HuH-7.5 (cell line): ENCODE data around the gene PITPNC1.
"Not testable (repeated sequence)": the region's sequence is repeated elsewhere in the genome, so short reads cannot be mapped to it uniquely, and the experiment has no call there.

Experiments
- DNase-seq: peaks from one replicate; pipeline ENCODE4 v3.0.0; 2011; ENCODE audit warnings: low spot score

Gene PITPNC1

DNA sequence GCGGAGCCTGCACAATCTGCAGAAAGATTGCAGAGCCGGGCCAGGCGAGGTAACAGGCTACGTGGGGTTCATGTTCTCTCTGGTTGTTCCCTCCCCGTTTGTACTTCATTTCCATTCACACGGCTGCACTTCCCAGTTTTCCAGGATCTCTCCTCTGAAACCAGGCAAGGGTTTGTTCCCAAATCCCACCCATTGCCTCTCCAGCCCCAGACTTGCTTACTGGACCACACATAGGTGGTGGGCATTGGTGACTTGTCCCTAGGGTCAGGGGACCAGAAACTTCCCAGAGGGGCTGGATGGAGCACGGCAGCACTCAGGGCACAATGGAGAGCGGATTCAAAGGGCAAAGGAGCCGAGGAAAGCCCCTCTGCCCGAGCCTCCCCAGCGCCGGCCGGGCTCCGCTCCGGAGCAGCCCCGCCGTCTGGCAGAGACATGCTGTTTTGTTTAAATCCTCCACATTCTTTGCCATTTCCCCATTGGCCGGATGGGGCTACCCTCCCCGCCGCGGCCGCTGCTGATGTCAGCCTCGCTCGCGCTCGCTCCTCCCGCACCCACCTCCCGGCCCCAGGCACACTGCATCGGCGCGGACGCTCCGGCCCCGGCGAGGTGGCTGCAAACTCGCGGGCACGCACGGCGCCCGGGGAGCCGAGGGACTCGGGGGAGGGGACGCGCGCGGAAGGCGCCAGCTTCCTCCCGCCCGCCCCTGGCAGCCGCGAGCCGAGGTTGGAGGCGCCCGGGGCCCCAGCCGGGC is at the start of gene PITPNC1:
Gene PITPNC1, plus strand, starts transcription at position 545 of the 751 bp plus-strand sequence.
- DNase-seq: peak; percentile 79

DNA sequence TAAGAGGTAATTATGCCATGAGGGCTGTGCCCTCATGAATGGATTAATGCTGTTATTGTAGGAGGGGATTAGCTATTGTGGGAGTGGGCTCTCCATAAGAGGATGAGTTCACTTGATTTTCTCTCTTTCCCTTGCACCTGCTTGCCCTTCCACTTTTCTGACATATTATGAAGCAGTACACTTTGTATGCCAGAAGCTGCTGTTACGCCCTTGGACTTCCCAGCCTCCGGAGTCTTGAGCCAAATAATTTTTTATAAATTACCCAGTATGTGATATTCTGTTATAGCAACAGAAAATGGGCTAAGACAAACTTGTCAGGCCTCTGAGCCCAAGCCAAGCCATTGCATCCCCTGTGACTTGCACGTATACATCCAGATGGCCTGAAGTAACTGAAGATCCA is 49.1 kb upstream of the PITPNC1 start:
- DNase-seq: no peak

DNA sequence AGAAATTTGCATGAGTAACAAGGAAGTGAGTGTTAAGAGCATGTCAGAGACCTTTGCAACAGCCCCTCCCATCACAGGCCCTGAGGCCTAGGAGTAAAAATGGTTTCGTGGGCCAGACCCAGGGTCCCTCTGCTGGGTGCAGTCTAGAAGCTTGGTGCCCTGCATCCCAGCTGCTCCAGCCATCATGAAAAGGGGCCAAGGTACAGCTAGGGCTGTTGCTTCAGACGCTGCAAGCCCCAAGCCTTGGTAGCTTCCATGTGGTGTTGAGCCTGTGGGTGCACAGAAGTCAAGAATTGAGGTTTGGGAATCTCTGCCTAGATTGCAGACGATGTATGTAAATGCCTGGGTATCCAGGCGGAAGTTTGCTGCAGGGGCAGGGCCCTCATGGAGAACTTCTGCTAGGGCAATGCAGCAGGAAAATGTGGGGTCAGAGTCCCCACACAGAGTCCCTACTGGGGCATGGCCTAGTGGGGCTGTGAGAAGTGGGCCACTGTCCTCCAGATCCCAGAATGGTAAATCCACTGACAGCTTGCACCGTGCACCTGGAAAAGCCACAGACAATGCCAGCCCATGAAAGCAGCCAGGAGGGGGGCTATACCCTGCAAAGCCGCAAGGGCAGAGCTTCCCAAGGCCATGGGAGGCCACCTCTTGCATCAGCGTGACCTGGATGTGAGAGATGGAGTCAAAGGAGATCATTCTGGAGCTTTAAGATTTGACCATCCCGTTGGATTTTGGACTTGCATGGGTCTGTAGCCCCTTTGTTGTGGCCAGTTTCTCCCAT is 45.5 kb upstream of the PITPNC1 start:
- DNase-seq: not testable (repeated sequence)

DNA sequence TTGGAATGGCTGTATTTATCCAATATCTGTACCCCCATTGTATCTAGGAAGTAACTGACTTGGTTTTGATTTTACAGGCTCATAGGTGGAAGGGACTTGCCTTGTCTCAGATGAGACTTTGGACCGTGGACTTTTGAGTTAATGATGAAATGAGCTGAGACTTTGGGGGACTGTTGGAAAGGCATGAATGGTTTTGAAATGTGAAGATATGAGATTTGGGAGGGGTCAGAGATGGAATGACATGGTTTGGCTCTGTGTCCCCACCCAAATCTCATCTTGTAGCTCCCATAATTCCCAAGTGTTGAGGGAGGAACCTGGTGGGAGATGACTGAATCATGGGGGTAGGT is 44.9 kb upstream of the PITPNC1 start:
- not testable (repeated sequence) for DNase-seq

DNA sequence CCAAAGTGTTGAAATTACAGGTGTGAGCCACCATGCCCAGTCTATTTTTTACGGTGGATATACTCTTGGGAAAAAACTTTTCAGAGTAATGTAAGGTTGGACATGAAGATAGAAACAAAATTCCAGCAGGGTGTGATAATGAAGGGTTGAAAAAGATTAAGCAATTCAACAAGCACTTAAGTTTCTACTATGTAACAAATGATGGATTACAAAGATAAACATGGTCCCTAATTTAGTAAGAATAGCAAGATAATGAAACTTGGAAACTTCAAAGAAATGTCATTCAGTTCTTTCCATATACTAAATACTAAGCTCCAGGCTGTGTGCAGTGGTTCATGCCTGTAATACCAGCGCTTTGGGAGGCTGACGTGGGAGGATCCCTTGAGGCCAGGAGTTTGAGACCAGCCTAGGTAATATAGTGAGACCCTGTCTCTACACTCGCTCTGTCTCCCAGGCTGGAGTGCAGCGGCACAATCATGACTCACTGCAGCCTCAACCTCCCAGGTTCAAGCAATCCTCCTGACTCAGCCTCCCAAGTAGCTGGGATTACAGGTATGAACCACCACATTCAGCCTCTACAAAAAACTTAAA is 41.7 kb upstream of the PITPNC1 start:
- no peak for DNase-seq

DNA sequence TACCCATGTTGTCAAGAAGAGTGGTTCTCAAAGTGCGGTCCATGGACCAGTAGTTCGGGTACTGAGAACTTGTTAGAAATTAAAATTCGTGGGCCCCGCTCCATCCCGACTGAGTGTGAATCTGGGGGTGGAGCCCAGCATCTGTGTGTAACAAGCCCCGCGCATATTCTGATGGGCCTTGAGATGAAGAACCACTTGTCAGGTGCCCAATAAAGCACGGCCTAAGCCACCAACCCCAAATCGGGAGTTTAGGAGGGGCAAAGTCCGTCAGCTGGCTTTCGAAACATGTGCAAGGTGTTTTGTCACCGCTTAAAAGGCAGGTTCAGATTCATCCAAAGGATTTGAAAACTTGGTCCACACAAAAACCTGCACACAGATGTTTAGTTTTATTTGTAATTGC is 40.2 kb upstream of the PITPNC1 start:
- no peak for DNase-seq

DNA sequence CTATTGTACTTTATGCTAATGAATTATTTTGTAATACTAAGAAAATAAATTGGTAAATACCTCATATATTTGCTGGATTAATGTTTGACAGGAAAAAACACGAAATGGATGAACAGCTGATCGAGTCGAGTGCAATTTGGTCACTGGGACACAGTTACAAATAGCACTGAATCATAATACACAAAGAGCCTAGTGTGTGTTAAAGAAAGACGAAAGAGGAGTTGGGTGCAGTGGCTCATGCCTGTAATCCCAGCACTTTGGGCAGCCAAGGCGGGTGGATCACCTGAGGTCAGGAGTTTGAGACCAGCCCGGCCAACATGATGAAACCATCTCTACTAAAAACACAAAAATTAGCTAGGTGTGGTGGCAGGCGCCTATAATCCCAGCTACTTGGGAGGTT is 38.7 kb upstream of the PITPNC1 start:
- DNase-seq: not testable (repeated sequence)

DNA sequence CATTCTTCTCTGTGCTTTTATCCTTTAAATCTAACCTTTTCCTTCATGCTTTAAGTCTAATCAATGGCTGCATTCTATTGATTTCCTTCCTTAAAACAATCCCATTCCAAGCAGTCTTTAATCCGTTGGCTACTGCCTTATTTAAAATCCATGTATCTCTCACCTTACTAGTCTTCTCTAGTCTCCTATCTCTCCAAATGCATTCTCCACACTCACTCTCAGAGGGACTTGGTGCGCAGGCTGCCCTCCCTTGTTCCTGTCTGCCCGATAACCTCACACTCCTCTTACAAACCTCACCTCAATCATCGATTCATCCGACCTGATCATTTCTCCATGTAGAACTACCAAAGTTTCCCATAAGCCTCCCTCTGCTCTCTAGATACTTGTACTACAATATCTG is 33.8 kb upstream of the PITPNC1 start:
- DNase-seq: no peak

DNA sequence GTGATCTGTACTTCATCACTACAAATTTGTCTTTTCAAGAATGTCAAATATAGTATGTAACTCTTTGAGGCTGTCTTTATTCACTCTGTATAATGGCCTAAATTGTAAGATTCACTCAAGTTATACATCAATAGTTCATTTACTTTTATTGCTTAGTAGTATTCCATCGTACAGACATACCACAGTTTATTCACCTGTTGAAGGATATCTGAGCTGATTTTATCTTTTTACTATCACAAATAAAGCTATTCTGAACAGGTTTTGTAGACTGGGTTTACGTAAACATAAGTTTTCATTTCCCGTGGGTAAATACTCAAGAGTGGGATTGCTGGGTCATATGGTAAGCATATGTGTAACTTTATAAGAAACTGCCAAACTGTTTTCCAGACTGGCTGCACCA is 29.3 kb upstream of the PITPNC1 start:
- DNase-seq: no peak

DNA sequence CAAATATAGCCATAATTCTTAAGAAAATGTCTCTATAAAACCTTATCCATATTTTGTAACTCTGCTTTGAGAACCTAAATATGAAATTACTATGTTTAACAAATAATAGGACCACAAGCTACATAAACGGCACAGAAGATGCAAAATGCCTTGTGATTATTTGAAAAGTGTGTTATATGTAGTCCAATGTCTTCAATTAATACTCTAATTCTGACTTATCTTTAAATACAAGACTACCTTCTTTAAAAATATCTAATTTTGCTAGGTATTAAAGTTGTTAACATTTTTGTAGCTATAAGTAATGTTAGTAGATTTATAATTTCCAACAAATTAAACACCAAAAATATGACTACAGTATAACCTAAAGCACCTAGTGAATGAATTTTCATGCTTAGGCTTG is 27.7 kb upstream of the PITPNC1 start:
- DNase-seq: no peak

DNA sequence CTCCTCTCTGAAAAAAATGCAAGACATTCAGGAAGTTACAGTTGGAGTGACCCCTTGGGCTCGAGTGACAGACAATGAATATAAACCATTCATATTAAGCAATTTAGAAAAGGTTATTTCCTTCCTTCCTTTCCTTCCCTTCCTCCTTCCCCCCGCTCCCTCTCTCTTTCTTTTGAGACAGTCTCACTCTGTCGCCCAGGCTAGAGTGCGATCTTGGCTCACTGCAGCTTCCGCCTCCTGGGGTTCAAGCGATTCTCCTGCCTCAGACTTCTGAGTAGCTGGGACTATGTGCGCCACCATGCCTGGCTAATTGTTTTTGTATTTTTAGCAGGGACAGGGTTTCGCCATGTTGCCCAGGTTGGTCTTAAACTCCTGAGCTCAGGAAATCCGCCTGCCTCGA is 23.9 kb upstream of the PITPNC1 start:
- no peak for DNase-seq

DNA sequence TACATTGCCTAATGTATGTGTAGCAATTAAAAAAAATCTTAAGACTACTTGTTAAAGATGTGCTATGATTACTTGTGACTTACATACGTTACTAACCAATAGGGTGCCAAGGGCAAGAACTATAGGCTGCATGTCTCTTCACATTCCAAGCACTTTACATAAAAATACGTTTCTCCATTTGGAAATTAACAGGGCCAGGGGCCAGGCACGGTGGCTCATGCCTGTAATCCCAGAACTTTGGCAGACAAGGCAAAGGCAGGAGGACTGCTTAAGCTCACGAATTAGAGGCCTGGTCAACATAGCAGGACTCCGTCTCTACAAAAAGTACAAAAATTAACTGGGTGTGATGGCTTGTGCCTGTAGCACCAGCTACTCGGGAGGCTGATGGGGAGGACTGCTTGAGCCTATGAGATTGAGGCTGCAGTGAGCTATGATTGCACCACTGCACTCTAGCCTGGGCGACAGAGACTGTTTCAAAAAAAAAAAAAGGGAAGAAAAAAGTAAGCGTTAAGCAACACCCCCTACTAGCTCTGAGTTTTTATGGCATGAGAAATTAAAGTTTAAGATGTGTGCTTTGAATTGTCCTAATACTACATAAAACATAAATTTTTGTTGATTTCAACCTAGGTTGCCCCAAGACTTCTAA is 23.0 kb upstream of the PITPNC1 start:
- no peak for DNase-seq

DNA sequence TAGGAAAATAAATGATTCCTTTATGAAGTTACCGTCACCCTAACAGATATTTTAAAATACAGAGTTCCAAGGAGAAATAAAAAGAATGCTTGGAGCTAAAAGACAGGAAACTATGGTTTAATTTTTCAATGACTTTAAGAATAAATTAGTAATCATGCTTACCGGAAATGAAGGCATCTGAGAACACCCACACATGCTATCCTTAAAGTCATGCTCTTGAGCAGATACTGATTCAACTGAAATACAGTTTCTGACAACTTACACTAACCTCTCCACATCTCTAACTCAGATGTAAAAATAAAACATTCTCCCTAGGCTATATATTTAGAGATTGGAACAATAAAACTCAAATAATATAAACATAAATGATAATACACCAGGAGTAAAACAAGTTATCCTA is 18.5 kb upstream of the PITPNC1 start:
- no peak for DNase-seq

DNA sequence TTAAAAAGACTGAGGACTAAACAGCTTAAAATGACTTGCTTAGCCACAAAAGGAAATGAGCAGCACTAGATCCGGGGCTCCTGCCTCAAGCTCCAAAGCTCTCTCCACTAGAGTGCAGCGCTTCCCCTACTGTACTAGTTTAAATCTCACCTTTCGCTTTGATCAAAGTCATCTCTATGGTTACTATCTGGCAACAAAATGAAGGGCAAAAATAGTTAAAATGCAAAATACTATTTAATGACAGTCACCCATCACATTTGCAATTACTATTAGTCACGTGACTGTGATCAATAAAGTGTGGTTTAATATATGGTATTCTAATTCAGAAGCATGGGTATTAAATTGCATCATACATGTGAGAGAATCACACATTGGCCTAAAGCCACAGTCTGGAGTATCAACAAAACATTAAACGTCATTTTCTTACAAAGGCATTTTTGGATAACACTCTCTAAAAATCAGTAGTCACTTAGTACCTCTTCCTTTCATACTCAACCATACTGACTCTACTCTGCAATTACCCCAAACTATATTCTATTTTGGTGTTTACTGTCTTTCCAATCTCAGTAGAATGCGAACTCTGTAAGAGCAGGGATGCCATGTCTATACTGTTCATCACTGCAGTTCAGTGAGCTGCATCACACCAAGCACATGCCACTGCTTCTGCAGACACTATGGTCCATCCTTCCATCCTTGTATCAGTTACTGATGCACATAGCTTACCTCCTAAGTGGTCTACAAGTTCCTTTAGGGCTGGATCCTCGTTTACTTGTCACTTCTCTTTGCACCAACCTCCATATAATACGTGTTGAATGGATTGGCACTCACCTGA is 16.9 kb upstream of the PITPNC1 start:
- DNase-seq: no peak

DNA sequence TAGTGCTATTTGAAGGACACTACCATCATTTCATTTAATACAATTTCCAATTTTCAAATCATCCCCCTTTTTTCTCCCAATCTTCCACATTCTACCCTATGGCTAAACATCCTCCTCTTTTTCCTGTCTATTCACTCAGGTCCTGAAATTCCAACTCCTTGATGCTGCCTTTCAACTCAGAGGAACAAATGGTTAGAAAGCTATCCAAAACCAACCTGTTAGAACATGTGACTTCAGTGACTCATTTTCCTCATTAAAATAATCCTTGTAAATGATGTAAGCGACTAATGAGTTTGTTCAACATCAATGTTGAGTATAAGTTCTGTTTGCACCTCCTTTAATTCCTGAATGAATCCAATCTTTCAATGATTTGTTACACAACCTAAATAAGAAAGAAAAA is 16.2 kb upstream of the PITPNC1 start:
- no peak for DNase-seq

DNA sequence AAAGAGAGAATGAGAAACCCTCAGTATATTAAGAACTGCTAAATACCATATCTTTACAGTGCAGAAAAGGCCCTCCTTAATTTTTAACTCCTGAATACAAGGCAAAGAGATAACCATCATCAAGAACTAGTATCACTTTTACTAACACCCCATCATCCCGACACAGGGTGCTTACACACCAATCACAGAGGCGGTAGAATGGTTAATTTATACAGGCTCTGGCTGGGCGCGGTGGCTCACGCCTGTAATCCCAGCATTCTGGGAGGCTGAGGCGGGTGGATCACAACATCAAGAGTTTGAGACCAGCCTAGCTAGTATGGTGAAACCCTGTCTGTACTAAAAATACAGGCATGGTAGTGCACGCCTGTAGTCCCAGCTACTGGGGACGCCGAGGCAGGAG is 14.9 kb upstream of the PITPNC1 start:
- DNase-seq: no peak

DNA sequence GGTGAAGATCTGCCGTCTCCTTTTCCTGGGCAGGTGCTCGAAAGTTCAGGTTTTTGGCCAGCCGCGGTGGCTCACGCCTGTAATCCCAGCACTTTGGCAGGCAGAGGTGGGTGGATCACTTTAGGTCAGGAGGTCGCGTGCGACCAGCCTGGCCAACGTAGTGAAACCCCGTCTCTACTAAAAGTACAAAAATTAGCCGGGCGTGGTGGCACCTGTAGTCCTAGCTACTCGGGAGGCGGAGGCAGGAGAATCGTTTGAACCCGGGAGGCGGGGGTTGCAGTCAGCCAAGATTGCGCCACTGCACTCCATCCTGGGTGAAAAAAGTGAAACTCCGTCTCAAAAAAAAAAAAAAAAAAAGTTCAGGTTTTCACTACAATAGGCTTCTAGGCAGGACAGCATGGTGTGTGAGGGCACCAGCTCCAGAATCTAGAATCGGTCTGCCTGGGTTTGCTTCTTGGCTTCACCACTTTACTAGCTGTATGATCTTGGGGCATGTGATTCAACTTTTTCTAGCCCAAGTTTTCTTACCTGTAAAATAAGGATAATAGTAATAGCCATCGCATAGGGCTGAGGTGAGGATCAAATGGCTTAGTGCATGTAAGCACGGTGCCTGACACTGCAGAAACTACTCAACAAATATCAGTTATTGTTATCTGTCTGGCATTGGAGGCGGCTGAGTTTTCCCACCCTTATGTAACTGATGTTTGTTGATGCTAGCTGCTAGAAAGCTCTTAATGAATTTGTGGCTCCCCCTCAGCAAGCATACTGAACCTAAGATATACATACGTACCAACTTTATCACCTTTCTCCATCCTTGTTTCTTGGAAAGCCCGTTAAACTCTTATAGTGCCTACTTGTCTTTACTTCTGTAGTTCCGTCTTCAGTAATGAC is 12.0 kb upstream of the PITPNC1 start:
- no peak for DNase-seq

DNA sequence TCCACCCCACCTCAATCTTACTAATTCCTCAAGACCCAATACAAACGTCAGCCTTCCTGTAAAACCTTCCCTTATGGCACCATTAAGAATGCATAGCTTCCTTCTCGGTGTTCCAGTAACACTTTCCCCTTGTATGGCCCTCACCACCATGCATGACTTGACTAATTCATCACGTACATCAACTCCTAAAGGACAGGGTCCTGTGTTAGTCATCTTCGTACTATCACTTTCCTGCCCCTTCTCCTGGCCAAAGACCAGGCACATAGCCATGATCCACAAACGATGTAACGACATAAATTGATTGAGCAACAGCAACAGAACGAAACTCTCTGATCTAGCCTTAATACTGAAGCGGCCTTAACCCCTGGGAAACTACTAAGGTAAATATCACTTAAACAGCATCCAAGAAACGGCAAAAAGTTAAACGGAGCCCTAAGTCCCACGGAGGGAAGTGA is 11.3 kb upstream of the PITPNC1 start:
- DNase-seq: no peak

DNA sequence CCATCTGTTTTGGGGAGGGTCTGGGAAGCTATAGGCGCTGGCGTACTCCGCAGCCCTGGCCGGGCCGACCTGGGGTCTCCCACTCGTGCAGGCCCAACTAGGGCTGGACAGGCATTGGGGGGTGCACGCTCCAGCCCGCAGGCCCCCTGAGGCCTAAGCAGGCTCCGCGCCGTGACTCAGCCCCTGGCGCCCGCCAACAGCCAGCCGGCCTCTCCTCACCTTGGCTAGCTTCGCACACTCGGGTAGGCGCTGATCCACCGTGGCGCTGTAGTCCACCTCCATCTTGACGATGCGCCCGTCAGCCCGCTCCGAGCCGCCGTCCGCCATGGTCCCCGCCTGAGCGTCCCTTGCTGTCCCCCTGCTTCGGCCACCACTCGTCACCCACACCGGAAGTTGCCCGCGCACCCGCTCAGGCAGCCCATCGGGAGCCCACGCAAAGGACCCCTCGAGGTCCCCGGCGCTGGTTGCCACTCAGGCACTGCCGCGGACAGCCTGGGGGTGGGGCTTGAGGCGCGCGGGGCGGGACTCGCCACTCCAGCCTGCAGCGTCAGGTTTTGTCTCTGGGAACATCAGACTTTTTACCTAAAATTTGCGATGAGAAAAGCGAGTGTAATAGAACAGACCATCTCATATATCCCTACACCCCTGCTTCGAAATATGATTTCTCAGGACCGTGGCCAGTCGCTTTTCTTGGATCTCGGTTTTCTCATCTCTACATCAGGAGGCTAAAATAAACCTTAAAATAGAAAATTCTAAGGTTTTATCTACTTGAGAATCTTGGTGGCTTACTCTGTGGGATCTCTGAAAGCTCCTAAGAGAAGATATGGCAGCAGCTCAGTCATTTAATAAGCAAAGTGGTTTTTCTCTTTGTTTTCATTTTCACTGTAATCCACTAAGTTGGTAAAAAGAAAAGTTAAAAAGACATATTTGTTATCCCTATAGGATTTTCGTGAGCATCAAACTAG is 10.6 kb upstream of the PITPNC1 start, which contains the start of gene PSMD12:
Gene PSMD12, minus strand, starts transcription at position 385 of the 965 bp plus-strand sequence. Its CDS starts 58 bp downstream, at position 327.
- peak; percentile 86 for DNase-seq
